ENCODE data around the gene NAPB.

Gene NAPB

GRCh38 chr20:23444859-23445258 is 23.6 kb upstream of the NAPB start:
- Histone ChIP-seq H2BK120ac (ENCODE audit: low read depth, low read length) (no peak overlapping the region), H3K4me2 (ENCODE audit: insufficient read depth, low read length, poor library complexity, severe bottlenecking) (no peak overlapping the region), H3K79me1 (ENCODE audit: low read depth, low read length) (no peaks in the 10 kb centered on the region), H4K8ac (ENCODE audit: low read depth, low read length) (no peak overlapping the region), H2BK15ac (ENCODE audit: low read length) (no peak overlapping the region), H2BK12ac (ENCODE audit: low read length) (no peak overlapping the region), H4K91ac (ENCODE audit: low read depth, low read length, poor library complexity) (no peak overlapping the region), H3K4ac (ENCODE audit: low read length) (no peak overlapping the region), H3K4me1 (ENCODE audit: control insufficient read depth in 2 of 2, insufficient read depth in 1 of 2, low read depth in 1 of 2, low read length in 2 of 2) (peaks cover 0 to 2% of the 10 kb centered on the region in 2 donors), H2AK5ac (ENCODE audit: low read depth, low read length) (no peak overlapping the region), H3K36me3 (replicated peaks in 1 of 2; ENCODE audit: control insufficient read depth in 2 of 2, insufficient read depth in 2 of 2, low read length in 2 of 2) (no peaks in the 10 kb centered on the region), H3K18ac (ENCODE audit: low read length) (no peak overlapping the region), H3K9ac (ENCODE audit: low read depth, low read length, poor library complexity) (no peak overlapping the region), H3K14ac (ENCODE audit: low read length) (no peak overlapping the region), H2AFZ (ENCODE audit: low read length) (no peak overlapping the region), H3K27me3 (ENCODE audit: control insufficient read depth in 3 of 3, insufficient read depth in 3 of 3, low read depth in 1 of 3, low read length in 3 of 3) (peaks cover 0 to 53% (median 0%) of the 10 kb centered on the region in 3 experiments), H3K27ac (replicated peaks; ENCODE audit: low read length) (no peak overlapping the region), H3K4me3 (ENCODE audit: low read length in 2 of 2) (no peak overlapping the region), H2BK5ac (ENCODE audit: low read length) (no peak overlapping the region), H3K23ac (ENCODE audit: low read depth, low read length, poor library complexity) (no peak overlapping the region), H3K9me3 (replicated peaks in 1 of 2; ENCODE audit: control insufficient read depth in 2 of 2, insufficient read depth in 1 of 2, low read depth in 1 of 2, low read length in 2 of 2) (peaks cover 0 to 2% of the 10 kb centered on the region in 2 donors)
- 100% methylated on average over 1 to 2 of the region's 4 CpGs for WGBS, 2 donors (ENCODE audit: extremely low coverage in 2 of 2, insufficient read length in 2 of 2, insufficient replicate concordance in 1 of 2)
- no peak for DNase-seq (ENCODE audit: low spot score)

GRCh38 chr20:23442436-23442835 is 21.1 kb upstream of the NAPB start:
- Histone ChIP-seq H3K36me3 (replicated peaks in 1 of 2; ENCODE audit: control insufficient read depth in 2 of 2, insufficient read depth in 2 of 2, low read length in 2 of 2) (no peaks in the 10 kb centered on the region), H3K9ac (ENCODE audit: low read depth, low read length, poor library complexity) (no peak overlapping the region), H3K23ac (ENCODE audit: low read depth, low read length, poor library complexity) (peak overlapping the region; percentile 47), H2AFZ (ENCODE audit: low read length) (no peak overlapping the region), H4K8ac (ENCODE audit: low read depth, low read length) (no peak overlapping the region), H3K4me1 (ENCODE audit: control insufficient read depth in 2 of 2, insufficient read depth in 1 of 2, low read depth in 1 of 2, low read length in 2 of 2) (peaks cover 0 to 2% of the 10 kb centered on the region in 2 donors), H3K4me3 (ENCODE audit: low read length in 2 of 2) (no peak overlapping the region), H2BK15ac (ENCODE audit: low read length) (peak overlapping the region; percentile 52), H3K4ac (ENCODE audit: low read length) (no peak overlapping the region), H4K91ac (ENCODE audit: low read depth, low read length, poor library complexity) (no peak overlapping the region), H2AK5ac (ENCODE audit: low read depth, low read length) (peak overlapping the region; percentile 81), H2BK12ac (ENCODE audit: low read length) (peak overlapping the region; percentile 18), H3K9me3 (replicated peaks in 1 of 2; ENCODE audit: control insufficient read depth in 2 of 2, insufficient read depth in 1 of 2, low read depth in 1 of 2, low read length in 2 of 2) (peaks cover 0 to 2% of the 10 kb centered on the region in 2 donors), H3K27me3 (ENCODE audit: control insufficient read depth in 3 of 3, insufficient read depth in 3 of 3, low read depth in 1 of 3, low read length in 3 of 3) (peaks cover 0 to 58% (median 0%) of the 10 kb centered on the region in 3 experiments), H3K79me1 (ENCODE audit: low read depth, low read length) (no peaks in the 10 kb centered on the region), H3K27ac (replicated peaks; ENCODE audit: low read length) (no peak overlapping the region), H2BK5ac (ENCODE audit: low read length) (no peak overlapping the region), H2BK120ac (ENCODE audit: low read depth, low read length) (no peak overlapping the region), H3K4me2 (ENCODE audit: insufficient read depth, low read length, poor library complexity, severe bottlenecking) (no peak overlapping the region), H3K18ac (ENCODE audit: low read length) (peak overlapping the region; percentile 89), H3K14ac (ENCODE audit: low read length) (peak overlapping the region; percentile 57)
- DNase-seq (ENCODE audit: low spot score), result no peak
- WGBS, 2 donors (ENCODE audit: extremely low coverage in 2 of 2, insufficient read length in 2 of 2, insufficient replicate concordance in 1 of 2), result no CpG with 5 or more reads among the region's 5 CpGs

- no peak overlapping the region for H3K23ac ChIP-seq (ENCODE audit: low read depth, low read length, poor library complexity)
- H3K79me1 ChIP-seq (ENCODE audit: low read depth, low read length), result no peaks in the 10 kb centered on the region
- H3K9me3 ChIP-seq (replicated peaks in 1 of 2; ENCODE audit: control insufficient read depth in 2 of 2, insufficient read depth in 1 of 2, low read depth in 1 of 2, low read length in 2 of 2), result peaks cover 0 to 2% of the 10 kb centered on the region in 2 donors
- H4K91ac ChIP-seq (ENCODE audit: low read depth, low read length, poor library complexity), result no peak overlapping the region
- no peak overlapping the region for H3K18ac ChIP-seq (ENCODE audit: low read length)
- H2BK120ac ChIP-seq (ENCODE audit: low read depth, low read length), result no peak overlapping the region
- no peak overlapping the region for H3K27ac ChIP-seq (replicated peaks; ENCODE audit: low read length)
- H2BK15ac ChIP-seq (ENCODE audit: low read length), result no peak overlapping the region
- no peak overlapping the region for H2AK5ac ChIP-seq (ENCODE audit: low read depth, low read length)
- DNase-seq (ENCODE audit: low spot score), result peak; percentile 87
- no peak overlapping the region for H3K14ac ChIP-seq (ENCODE audit: low read length)
- no peak overlapping the region for H3K9ac ChIP-seq (ENCODE audit: low read depth, low read length, poor library complexity)
- H3K4me3 ChIP-seq (ENCODE audit: low read length in 2 of 2), result no peak overlapping the region
- H2BK5ac ChIP-seq (ENCODE audit: low read length), result no peak overlapping the region
- peaks cover 0 to 63% (median 0%) of the 10 kb centered on the region in 3 experiments for H3K27me3 ChIP-seq (ENCODE audit: control insufficient read depth in 3 of 3, insufficient read depth in 3 of 3, low read depth in 1 of 3, low read length in 3 of 3)
- H2BK12ac ChIP-seq (ENCODE audit: low read length), result no peak overlapping the region
- H2AFZ ChIP-seq (ENCODE audit: low read length), result no peak overlapping the region
- no peak overlapping the region for H3K4me2 ChIP-seq (ENCODE audit: insufficient read depth, low read length, poor library complexity, severe bottlenecking)
- no CpG with 5 or more reads among the region's 8 CpGs for WGBS, 2 donors (ENCODE audit: extremely low coverage in 2 of 2, insufficient read length in 2 of 2, insufficient replicate concordance in 1 of 2)
- H3K4me1 ChIP-seq (ENCODE audit: control insufficient read depth in 2 of 2, insufficient read depth in 1 of 2, low read depth in 1 of 2, low read length in 2 of 2), result peaks cover 0 to 2% of the 10 kb centered on the region in 2 donors
- no peak overlapping the region for H3K4ac ChIP-seq (ENCODE audit: low read length)
- no peaks in the 10 kb centered on the region for H3K36me3 ChIP-seq (replicated peaks in 1 of 2; ENCODE audit: control insufficient read depth in 2 of 2, insufficient read depth in 2 of 2, low read length in 2 of 2)
- H4K8ac ChIP-seq (ENCODE audit: low read depth, low read length), result no peak overlapping the region
These were observed 20.6 kb upstream of the NAPB start for GRCh38 chr20:23441850-23442313.

GRCh38 chr20:23440004-23440403 is 18.7 kb upstream of the NAPB start:
- Histone ChIP-seq H3K27ac (replicated peaks; ENCODE audit: low read length) (no peak overlapping the region), H2BK120ac (ENCODE audit: low read depth, low read length) (no peak overlapping the region), H3K4me2 (ENCODE audit: insufficient read depth, low read length, poor library complexity, severe bottlenecking) (no peak overlapping the region), H3K4me3 (ENCODE audit: low read length in 2 of 2) (no peak overlapping the region), H3K9ac (ENCODE audit: low read depth, low read length, poor library complexity) (no peak overlapping the region), H2BK12ac (ENCODE audit: low read length) (no peak overlapping the region), H2AFZ (ENCODE audit: low read length) (no peak overlapping the region), H2BK5ac (ENCODE audit: low read length) (no peak overlapping the region), H3K9me3 (replicated peaks in 1 of 2; ENCODE audit: control insufficient read depth in 2 of 2, insufficient read depth in 1 of 2, low read depth in 1 of 2, low read length in 2 of 2) (peaks cover 0 to 2% of the 10 kb centered on the region in 2 donors), H3K23ac (ENCODE audit: low read depth, low read length, poor library complexity) (no peak overlapping the region), H4K8ac (ENCODE audit: low read depth, low read length) (no peak overlapping the region), H3K14ac (ENCODE audit: low read length) (no peak overlapping the region), H3K4ac (ENCODE audit: low read length) (no peak overlapping the region), H3K4me1 (ENCODE audit: control insufficient read depth in 2 of 2, insufficient read depth in 1 of 2, low read depth in 1 of 2, low read length in 2 of 2) (no peaks in the 10 kb centered on the region), H3K79me1 (ENCODE audit: low read depth, low read length) (no peaks in the 10 kb centered on the region), H3K27me3 (ENCODE audit: control insufficient read depth in 3 of 3, insufficient read depth in 3 of 3, low read depth in 1 of 3, low read length in 3 of 3) (peaks cover 0 to 71% (median 0%) of the 10 kb centered on the region in 3 experiments), H2AK5ac (ENCODE audit: low read depth, low read length) (no peak overlapping the region), H2BK15ac (ENCODE audit: low read length) (no peak overlapping the region), H4K91ac (ENCODE audit: low read depth, low read length, poor library complexity) (no peak overlapping the region), H3K36me3 (replicated peaks in 1 of 2; ENCODE audit: control insufficient read depth in 2 of 2, insufficient read depth in 2 of 2, low read length in 2 of 2) (no peaks in the 10 kb centered on the region), H3K18ac (ENCODE audit: low read length) (no peak overlapping the region)
- DNase-seq (ENCODE audit: low spot score), result no peak
- WGBS, 2 donors (ENCODE audit: extremely low coverage in 2 of 2, insufficient read length in 2 of 2, insufficient replicate concordance in 1 of 2), result no CpG with 5 or more reads among the region's 2 CpGs

Data from neuronal stem cell (in vitro differentiated cells).